HG02852 (cell line): Measurements from ENCODE around the gene CLECL1.
"Not testable (repeated sequence)": the region's sequence is repeated elsewhere in the genome, so short reads cannot be mapped to it uniquely, and the experiment has no call there.

Experiments
- ATAC-seq: cut with Tn5 transposase; IDR thresholded peaks from one replicate; pipeline ENCODE4 v1.9.1; 2021; ENCODE audit warnings: mild to moderate bottlenecking, moderate library complexity; ENCODE audit not compliant: unreplicated experiment

The CLECL1 gene

GRCh38 chr12:9699269-9699897 is 33.5 kb downstream of the CLECL1 start:
- no peak for ATAC-seq

- ATAC-seq = no peak
Measured at GRCh38 chr12:9698681-9699080, 34.2 kb downstream of the CLECL1 start.

- no peak for ATAC-seq
Measured at GRCh38 chr12:9697619-9698018, 35.3 kb downstream of the CLECL1 start.

GRCh38 chr12:9695661-9696060 is 37.2 kb downstream of the CLECL1 start:
- ATAC-seq = not testable (repeated sequence)

- ATAC-seq = not testable (repeated sequence)
Measured at GRCh38 chr12:9695150-9695549, 37.7 kb downstream of the CLECL1 start.

GRCh38 chr12:9694241-9694640 is 38.7 kb downstream of the CLECL1 start:
- ATAC-seq = no peak

GRCh38 chr12:9692909-9693308 is 40.0 kb downstream of the CLECL1 start:
- no peak for ATAC-seq

GRCh38 chr12:9687228-9687627 is 45.7 kb downstream of the CLECL1 start:
- ATAC-seq = no peak

GRCh38 chr12:9685915-9686314 is 47.0 kb downstream of the CLECL1 start:
- ATAC-seq = no peak

GRCh38 chr12:9685366-9685765 is 47.5 kb downstream of the CLECL1 start:
- not testable (repeated sequence) for ATAC-seq

GRCh38 chr12:9682949-9683348 is 49.9 kb downstream of the CLECL1 start:
- not testable (repeated sequence) for ATAC-seq

GRCh38 chr12:9682508-9682907 is 50.4 kb downstream of the CLECL1 start:
- not testable (repeated sequence) for ATAC-seq

GRCh38 chr12:9674226-9674590 is 58.7 kb downstream of the CLECL1 start:
- no peak for ATAC-seq

GRCh38 chr12:9673404-9674225 is 59.3 kb downstream of the CLECL1 start:
- ATAC-seq = peak; percentile 43
